AG08396 (cell line): ENCODE measurements around the gene ADAM15.
A peak's percentile ranks its signal among the peaks of the same experiment; 100 is the strongest.

Experiments used
- DNase-seq: peaks from one replicate; pipeline ENCODE4 v3.0.0; 2012; ENCODE audit warnings: low spot score, mixed read lengths

The ADAM15 gene

GRCh38 chr1:155072531-155073289 lies 21.6 kb downstream of the ADAM15 start:
- no peak for DNase-seq

GRCh38 chr1:155073377-155074242 lies 22.5 kb downstream of the ADAM15 start:
- no peak for DNase-seq

GRCh38 chr1:155075535-155075934 lies 24.4 kb downstream of the ADAM15 start:
- no peak for DNase-seq

GRCh38 chr1:155076371-155076770 lies 25.3 kb downstream of the ADAM15 start:
- DNase-seq: no peak

GRCh38 chr1:155077346-155077745 lies 26.2 kb downstream of the ADAM15 start:
- no peak for DNase-seq

- DNase-seq: no peak
These were observed 26.8 kb downstream of the ADAM15 start for GRCh38 chr1:155077758-155078445.

- DNase-seq: peak; percentile 90
These were observed 27.5 kb downstream of the ADAM15 start, which contains the start of gene EFNA3 for GRCh38 chr1:155078469-155079209. Gene EFNA3 (plus strand): TSS chr1:155078837. CDS start chr1:155078942, 105 bp downstream.

- no peak for DNase-seq
These were observed 28.0 kb downstream of the ADAM15 start for GRCh38 chr1:155079210-155079486.

GRCh38 chr1:155079487-155080311 lies 28.6 kb downstream of the ADAM15 start:
- DNase-seq: no peak

- DNase-seq: no peak
These were observed 29.5 kb downstream of the ADAM15 start for GRCh38 chr1:155080312-155081228.

GRCh38 chr1:155081472-155082300 lies 30.6 kb downstream of the ADAM15 start:
- no peak for DNase-seq

GRCh38 chr1:155082301-155083051 lies 31.4 kb downstream of the ADAM15 start:
- DNase-seq: no peak

- DNase-seq: no peak
These were observed 32.0 kb downstream of the ADAM15 start for GRCh38 chr1:155083052-155083541.

GRCh38 chr1:155083865-155084721 lies 33.0 kb downstream of the ADAM15 start:
- DNase-seq: no peak

GRCh38 chr1:155084722-155085503 lies 33.8 kb downstream of the ADAM15 start:
- DNase-seq: peak; percentile 98

GRCh38 chr1:155085504-155086127 lies 34.5 kb downstream of the ADAM15 start:
- peak; percentile 62 for DNase-seq
